Glomerular endothelial cell (primary cell): Measurements from ENCODE around the gene SLC38A8. TPM values are rescaled to one million over a fixed set of nuclear protein-coding genes. Genes with fewer than 3 reads are reported as not detected.

Experiments used
- DNase-seq: peaks from one replicate; pipeline ENCODE4 v3.0.0-alpha.2; 2011; ENCODE audit warnings: low read depth, low spot score; ENCODE audit errors: extremely low read depth
- total RNA-seq: library from RNA; depleted of rRNA; stranded (reverse); fragments of >200 nt; gene quantifications from 2 replicates; pipeline ENCODE4 v1.2.3, GENCODE V29; 2015

Gene SLC38A8
- total RNA-seq, 1 donor from 2014 or later = not detected

- no peak for DNase-seq
These were observed 69.5 kb downstream of the SLC38A8 start for GRCh38 chr16:83973077-83973476.

- no peak for DNase-seq
These were observed 70.2 kb downstream of the SLC38A8 start for GRCh38 chr16:83972256-83973008.

GRCh38 chr16:83971165-83972130 is 71.1 kb downstream of the SLC38A8 start:
- no peak for DNase-seq

- no peak for DNase-seq
These were observed 72.2 kb downstream of the SLC38A8 start for GRCh38 chr16:83970430-83970815.

GRCh38 chr16:83969771-83970429 is 72.7 kb downstream of the SLC38A8 start:
- DNase-seq = no peak

GRCh38 chr16:83968891-83969649 is 73.5 kb downstream of the SLC38A8 start:
- DNase-seq = no peak

- DNase-seq = no peak
These were observed 74.2 kb downstream of the SLC38A8 start for GRCh38 chr16:83968306-83968851.

GRCh38 chr16:83967838-83968305 is 74.7 kb downstream of the SLC38A8 start, which contains the start of gene NECAB2:
TSS of gene NECAB2 (plus strand) at chr16:83968244. CDS start at chr16:83968649, 405 bp downstream.
- DNase-seq = no peak

GRCh38 chr16:83967091-83967490 is 75.5 kb downstream of the SLC38A8 start:
- DNase-seq = no peak

GRCh38 chr16:83966153-83966696 is 76.4 kb downstream of the SLC38A8 start:
- no peak for DNase-seq

GRCh38 chr16:83965444-83966152 is 77.0 kb downstream of the SLC38A8 start:
- DNase-seq = no peak

GRCh38 chr16:83964684-83965443 is 77.7 kb downstream of the SLC38A8 start:
- no peak for DNase-seq

- no peak for DNase-seq
These were observed 79.1 kb downstream of the SLC38A8 start for GRCh38 chr16:83963277-83964119.

- no peak for DNase-seq
These were observed 81.0 kb downstream of the SLC38A8 start for GRCh38 chr16:83961591-83961990.

GRCh38 chr16:83960521-83961249 is 81.9 kb downstream of the SLC38A8 start:
- DNase-seq = no peak
